K562 (cell line): Measurements from ENCODE around the gene NMRAL1. TPM values are rescaled to one million over a fixed set of nuclear protein-coding genes. Genes with fewer than 3 reads are reported as not detected.

ENCODE experiments used
- ATAC-seq: fragments of 200-7000 bp; cut with Tn5 transposase; 3 replicates; pipeline ENCODE4 v1.9.1; 2020; ENCODE audit warnings: moderate library complexity
- BruUV-seq: library from RNA; stranded (reverse); fragments of 400-500 nt; replicated peaks from 2 replicates; lab custom pipeline; 2021; lab: Mats Ljungman, UMichigan
- CTCF ChIA-PET: fragments of 300-600 bp; formaldehyde crosslinking; extraction: SDS; loops from one replicate; lab custom pipeline; 2021; ENCODE audit warnings: low intra/inter-chr PET ratio; lab: Yijun Ruan, JAX
- POLR2A ChIA-PET: fragments of 300-600, 350-650 bp; sonication (Branson Sonifier 250); formaldehyde crosslinking; extraction: SDS; loops from one replicate; lab custom pipeline; 2021; ENCODE audit warnings: antibody characterized with exemption, inconsistent platforms; lab: Yijun Ruan, JAX
- DNase-seq, 4 experiments: peaks; one replicate each; pipeline versions ENCODE4 v3.0.0 to v3.0.0-alpha.2; 2011 to 2018; ENCODE audit warnings: low spot score in 3 of 4, mixed read lengths in 3 of 4; ENCODE audit errors: extremely low read depth in 1 of 4
- FAIRE-seq: peaks from 2 replicates; lab custom pipeline; 2011; peaks lifted over from hg19 to GRCh38; lab: Jason Lieb, UNC
- H2AFZ ChIP-seq: 2 replicates; pipeline ENCODE4 v1.6.0; 2011; ENCODE audit warnings: low read depth, low read length, control low read depth, inconsistent platforms
- H3K27ac ChIP-seq: fragments of 200-600 bp; 3 replicates; pipeline ENCODE4 v1.8.0; 2011; ENCODE audit warnings: low read depth, mild to moderate bottlenecking, control low read depth, inconsistent platforms, low read length, moderate library complexity, mixed read lengths; ENCODE audit errors: extremely low read depth
- H3K27me3 ChIP-seq, 2 experiments: fragments of 300-600 bp in 1 of 2; 2 replicates in 1 of 2; 3 replicates in 1 of 2; pipeline versions ENCODE4 v1.6.0 to v1.8.0; 2011; ENCODE audit warnings: inconsistent platforms in 2 of 2, low read length in 2 of 2, mild to moderate bottlenecking in 1 of 2, mixed read lengths in 1 of 2, moderate library complexity in 1 of 2; ENCODE audit not compliant: control insufficient read depth in 2 of 2, insufficient read depth in 2 of 2
- H3K36me3 ChIP-seq: fragments of 300-600 bp; 3 replicates; pipeline ENCODE4 v1.8.0; 2011; ENCODE audit warnings: mild to moderate bottlenecking, low read length, inconsistent platforms; ENCODE audit not compliant: control insufficient read depth, insufficient read depth
- H3K4me1 ChIP-seq, 2 experiments: fragments of 200-600 bp in 1 of 2; replicated peaks in 1 of 2; 2 replicates in 1 of 2; 3 replicates in 1 of 2; pipeline versions ENCODE4 v1.5.1 to v1.8.0; 2011; ENCODE audit warnings: inconsistent platforms in 2 of 2, low read length in 2 of 2, mild to moderate bottlenecking in 1 of 2, mixed read lengths in 1 of 2, moderate library complexity in 1 of 2; ENCODE audit not compliant: control insufficient read depth in 2 of 2, insufficient read depth in 2 of 2
- H3K4me2 ChIP-seq: 2 replicates; pipeline ENCODE4 v1.6.1; 2011; ENCODE audit warnings: low read length, control low read depth, inconsistent platforms, mixed read lengths; ENCODE audit not compliant: insufficient read depth
- H3K4me3 ChIP-seq: fragments of 200-600 bp; sonication (generic), shearing (Covaris generic); 2 replicates; pipeline ENCODE4 v1.5.1; 2016; ENCODE audit warnings: control low read depth, inconsistent platforms
- H3K79me2 ChIP-seq: fragments of 200-600 bp; 3 replicates; pipeline ENCODE4 v1.8.0; 2011; ENCODE audit warnings: low read length, inconsistent platforms; ENCODE audit not compliant: control insufficient read depth, insufficient read depth
- H3K9ac ChIP-seq, 2 experiments: 2 replicates each; pipeline versions ENCODE4 v1.6.0 to v1.6.1; 2011; ENCODE audit warnings: low read depth in 2 of 2, low read length in 2 of 2, control low read depth in 1 of 2, inconsistent platforms in 1 of 2, mild to moderate bottlenecking in 1 of 2, mixed read lengths in 1 of 2; ENCODE audit not compliant: insufficient read depth in 1 of 2
- H3K9me1 ChIP-seq: one replicate; pipeline ENCODE4 v1.6.0; 2011; ENCODE audit warnings: inconsistent platforms, mild to moderate bottlenecking, low read length, moderate library complexity; ENCODE audit not compliant: control insufficient read depth, insufficient read depth
- H3K9me3 ChIP-seq: replicated peaks from 2 replicates; pipeline ENCODE4 v1.5.1; 2011; ENCODE audit warnings: low read depth, low read length, inconsistent platforms; ENCODE audit not compliant: control insufficient read depth, insufficient read depth
- H4K20me1 ChIP-seq: replicated peaks from 2 replicates; pipeline ENCODE4 v1.6.1; 2011; ENCODE audit warnings: low read length, inconsistent platforms, mixed read lengths; ENCODE audit not compliant: control insufficient read depth, insufficient read depth
- CBX5 ChIP-seq: IDR thresholded peaks from 2 replicates; pipeline ENCODE4 v1.6.1; 2014; ENCODE audit warnings: low read depth, borderline replicate concordance
- MTA2 ChIP-seq: fragments of 450-650 bp; IDR thresholded peaks from 2 replicates; pipeline ENCODE4 v1.6.1; 2016; ENCODE audit warnings: low read depth
- POLR2G ChIP-seq: fragments of 200-400 bp; formaldehyde crosslinking; IDR thresholded peaks from 2 replicates; pipeline ENCODE4 v1.6.1; 2017; ENCODE audit warnings: low read depth, mild to moderate bottlenecking, antibody characterized with exemption, low read length, moderate library complexity
- RBM39 ChIP-seq: fragments of 200-400 bp; formaldehyde crosslinking; optimal IDR thresholded peaks from 2 replicates; pipeline ENCODE3; 2018; ENCODE audit warnings: low read depth, low read length
- SP1 ChIP-seq: sonication (generic); formaldehyde crosslinking; IDR thresholded peaks from 2 replicates; pipeline ENCODE4 v1.8.1; 2022; ENCODE audit warnings: mild to moderate bottlenecking, missing genetic modification reagents
- ZBED1 ChIP-seq: IDR thresholded peaks from 2 replicates; pipeline ENCODE4 v1.6.1; 2014
- ZFX ChIP-seq: sonication (generic); formaldehyde crosslinking; IDR thresholded peaks from 2 replicates; pipeline ENCODE4 v1.8.0; 2022; ENCODE audit warnings: mild to moderate bottlenecking, missing genetic modification reagents, moderate library complexity
- ZNF212 ChIP-seq: fragments of 450-650 bp; formaldehyde crosslinking; IDR thresholded peaks from 2 replicates; pipeline ENCODE4 v1.4.0; 2020; ENCODE audit warnings: mild to moderate bottlenecking
- WGBS: fragments of 100-300 bp; shearing (Covaris generic); methylation state at CpG from one replicate; pipeline ENCODE4 v1.1.6; 2016; ENCODE audit warnings: low coverage, mixed read lengths; ENCODE audit not compliant: insufficient coverage; ENCODE audit errors: missing lambda C conversion rate; 5-methylcytosine and 5-hydroxymethylcytosine counted together
- in situ Hi-C: fragments of 300-500 bp; cut with MboI; formaldehyde crosslinking; loops from 4 replicates; pipeline ENCODE4 v1.15.0; 2018; ENCODE audit warnings: inconsistent platforms, mixed read lengths
- intact Hi-C: fragments of 100-400 bp; cut with micrococcal nuclease; formaldehyde crosslinking; loops from 2 replicates; pipeline ENCODE4 v1.14.2; 2022
- polyA plus RNA-seq, 8 experiments: library from polyadenylated mRNA; depleted of rRNA in 4 of 8; stranded (reverse) in 5 of 8; unstranded in 3 of 8; fragments of >200 nt; fragmentation: Nextera tagmentation in 2 of 8; fragmentation: Illumina TruSeq in 1 of 8; extraction: Ambion mirVana in 2 of 8; extraction: Trizol in 1 of 8; gene quantifications; 2 replicates each; pipeline versions ENCODE4 v1.2.1 to v1.2.3, GENCODE V29; 2011 to 2014; ENCODE audit warnings: inconsistent platforms in 1 of 8, missing spikeins in 1 of 8
- total RNA-seq, 7 experiments: library from RNA; depleted of rRNA in 6 of 7; stranded (reverse); fragments of >200 nt in 6 of 7; fragmentation: Illumina TruSeq in 2 of 7; extraction: Trizol in 2 of 7; gene quantifications; 2 replicates each; pipeline versions ENCODE4 v1.2.1 to v1.2.3, GENCODE V29; 2011 to 2021; ENCODE audit warnings: low replicate concordance in 1 of 7

Gene NMRAL1
- total and polyA plus RNA-seq, 9 of the 15 experiments (the other 6 are each of a cell fraction or from before 2014, with no cell fraction given), result 6.3 to 116 (median 63.2) TPM

DNA sequence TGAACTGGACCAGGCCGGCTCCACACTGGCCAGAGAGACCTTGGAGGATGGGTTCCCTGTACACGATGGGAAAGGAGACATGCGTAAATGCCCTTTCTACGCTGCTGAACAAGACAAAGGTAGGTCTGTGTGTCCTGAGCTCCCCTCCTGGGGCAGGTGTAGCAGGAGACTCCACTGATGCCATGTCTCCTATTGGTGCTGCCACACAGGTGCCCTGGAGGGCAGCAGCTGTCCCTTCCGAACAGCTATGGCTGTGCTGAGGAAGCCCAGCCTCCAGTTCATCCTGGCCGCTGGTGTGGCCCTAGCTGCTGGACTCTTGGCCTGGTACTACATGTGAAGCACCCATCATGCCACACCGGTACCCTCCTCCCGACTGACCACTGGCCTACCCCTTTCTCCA lies 35.0 kb upstream of the NMRAL1 start:
- intact Hi-C loops, result no loop called here
- H3K79me2 ChIP-seq, result no peaks in the 10 kb centered on the region
- no peaks in the 10 kb centered on the region for H3K27me3 ChIP-seq
- 0 out of 2 replicates have a peak, but pooled peaks cover 6% of the 10 kb centered on the region for H4K20me1 ChIP-seq
- H3K9me3 ChIP-seq, result no peaks in the 10 kb centered on the region
- H3K4me1 ChIP-seq, result peaks cover 0 to 13% of the 10 kb centered on the region in 2 experiments; a peak in 2 of 5 replicates
- POLR2A ChIA-PET, result interaction anchor here (0.9 to 1.2 kb wide), 2 partner anchors 45 to 98 kb away, joined by 3 read pairs; no protein-coding TSS in a partner anchor
- ATAC-seq, result no peak
- no peak overlapping the region for H2AFZ ChIP-seq
- 0 out of 4 replicates have a peak overlapping the region, but pooled peaks of 1 of the 2 experiments have one; percentile 19 for H3K9ac ChIP-seq
- TF ChIP-seq ZNF212 (CRISPR knock-in tag) (no peak), MTA2 (no peak), CBX5 (no peak), SP1 (CRISPR knock-in tag) (no peak), ZFX (no peak), POLR2G (no peak), RBM39 (no peak), ZBED1 (no peak)
- TF ChIP-seq, all 486 proteins: peak for 0
- FAIRE-seq, result no peak
- CTCF ChIA-PET, result no interaction called here
- no peak for DNase-seq
- Histone ChIP-seq H3K4me2 (no peak overlapping the region), H3K36me3 (peaks cover 74% of the 10 kb centered on the region; the same call in 2 of the 3 replicates), H3K27ac (no peak overlapping the region), H3K9me1 (no peaks in the 10 kb centered on the region), H3K4me3 (no peak overlapping the region)
- in situ Hi-C loops, result no loop called here
- 93% methylated on average over 8 of the region's 8 CpGs for WGBS
- no TSS peak for BruUV-seq
